HepG2 (cell line): ENCODE data around the gene SBNO1. TPM values are rescaled to one million over a fixed set of nuclear protein-coding genes. Genes with fewer than 3 reads are reported as not detected.
A peak's percentile ranks its signal among the peaks of the same experiment; 100 is the strongest.

Experiments used
- BRCA1 ChIP-seq: sonication (generic); formaldehyde crosslinking; IDR thresholded peaks from 2 replicates; pipeline ENCODE4 v1.4.0; 2020; ENCODE audit warnings: missing genetic modification reagents
- CERS6 ChIP-seq: sonication (generic); formaldehyde crosslinking; IDR thresholded peaks from 2 replicates; pipeline ENCODE4 v1.5.0; 2020; ENCODE audit warnings: missing genetic modification reagents
- DR1 ChIP-seq: sonication (generic); formaldehyde crosslinking; IDR thresholded peaks from 2 replicates; pipeline ENCODE4 v1.8.0; 2021; ENCODE audit warnings: mild to moderate bottlenecking, missing genetic modification reagents, inconsistent platforms
- DZIP1 ChIP-seq: sonication (generic); formaldehyde crosslinking; IDR thresholded peaks from 2 replicates; pipeline ENCODE4 v1.5.0; 2020; ENCODE audit warnings: mild to moderate bottlenecking, missing genetic modification reagents
- HMG20A ChIP-seq: IDR thresholded peaks from 2 replicates; pipeline ENCODE4 v1.6.1; 2016; ENCODE audit warnings: borderline replicate concordance
- HNRNPH1 ChIP-seq: fragments of 200-400 bp; formaldehyde crosslinking; optimal IDR thresholded peaks from 2 replicates; pipeline ENCODE3; 2017; ENCODE audit warnings: mild to moderate bottlenecking, low read depth, low read length
- HOXA5 ChIP-seq: sonication (generic); formaldehyde crosslinking; IDR thresholded peaks from 2 replicates; pipeline ENCODE4 v1.4.0; 2020; ENCODE audit warnings: missing genetic modification reagents
- MAFF ChIP-seq: IDR thresholded peaks from 2 replicates; pipeline ENCODE4 v1.6.1; 2011; ENCODE audit warnings: low read depth, low read length, improper control_type of control experiment
- MAZ ChIP-seq, 2 experiments: sonication (generic) in 1 of 2; formaldehyde crosslinking in 1 of 2; IDR thresholded peaks; 2 replicates each; pipeline versions ENCODE4 v1.5.0 to v1.6.1; 2012 to 2020; ENCODE audit warnings: low read depth in 2 of 2, mild to moderate bottlenecking in 2 of 2, borderline replicate concordance in 1 of 2, improper control_type of control experiment in 1 of 2, low read length in 1 of 2, missing genetic modification reagents in 1 of 2, moderate library complexity in 1 of 2
- PAWR ChIP-seq: sonication (generic); formaldehyde crosslinking; IDR thresholded peaks from 2 replicates; pipeline ENCODE4 v1.4.0; 2020; ENCODE audit warnings: missing genetic modification reagents, mild to moderate bottlenecking, borderline replicate concordance
- RELA ChIP-seq: sonication (generic); formaldehyde crosslinking; IDR thresholded peaks from 2 replicates; pipeline ENCODE4 v1.4.0; 2020; ENCODE audit warnings: missing genetic modification reagents
- RNF2 ChIP-seq: fragments of 450-650 bp; conservative IDR thresholded peaks from 2 replicates; pipeline ENCODE4 v1.6.1; 2016; ENCODE audit warnings: low read depth
- SALL1 ChIP-seq: sonication (generic); formaldehyde crosslinking; IDR thresholded peaks from 2 replicates; pipeline ENCODE4 v1.8.0; 2022; ENCODE audit warnings: mild to moderate bottlenecking, missing genetic modification reagents
- SPEN ChIP-seq: sonication (generic); formaldehyde crosslinking; IDR thresholded peaks from 2 replicates; pipeline ENCODE4 v1.5.1; 2020; ENCODE audit warnings: low read depth, mild to moderate bottlenecking, missing genetic modification reagents
- ZMYM2 ChIP-seq: sonication (generic); formaldehyde crosslinking; IDR thresholded peaks from 2 replicates; pipeline ENCODE4 v1.8.0; 2022; ENCODE audit warnings: mild to moderate bottlenecking, missing genetic modification reagents
- ZNF350 ChIP-seq: sonication (generic); formaldehyde crosslinking; IDR thresholded peaks from 2 replicates; pipeline ENCODE4 v1.4.0; 2020; ENCODE audit warnings: mild to moderate bottlenecking, low read depth, missing genetic modification reagents, borderline replicate concordance
- ZNF383 ChIP-seq: sonication (generic); formaldehyde crosslinking; IDR thresholded peaks from 2 replicates; pipeline ENCODE4 v1.4.0; 2020; ENCODE audit warnings: missing genetic modification reagents, mild to moderate bottlenecking, borderline replicate concordance
- ZNF652 ChIP-seq: IDR thresholded peaks from 2 replicates; pipeline ENCODE4 v1.6.1; 2016; ENCODE audit warnings: low read depth, borderline replicate concordance
- ZSCAN22 ChIP-seq: sonication (generic); formaldehyde crosslinking; IDR thresholded peaks from 2 replicates; pipeline ENCODE4 v1.4.0; 2020; ENCODE audit warnings: mild to moderate bottlenecking, missing genetic modification reagents
- polyA plus RNA-seq, 8 experiments: library from polyadenylated mRNA; depleted of rRNA in 3 of 8; stranded (reverse) in 7 of 8; unstranded in 1 of 8; fragments of >200 nt; fragmentation: Illumina TruSeq in 4 of 8; extraction: Trizol in 4 of 8; gene quantifications; 2 replicates each; pipeline versions ENCODE4 v1.2.1 to v1.2.3, GENCODE V29; 2011 to 2016; ENCODE audit warnings: low read depth in 4 of 8, missing spikeins in 1 of 8, mixed read lengths in 1 of 8; ENCODE audit not compliant: insufficient read depth in 1 of 8
- total RNA-seq, 5 experiments: library from RNA; depleted of rRNA; stranded (reverse); fragments of >200 nt; fragmentation: Illumina TruSeq; extraction: Trizol; gene quantifications; 2 replicates each; pipeline ENCODE4 v1.2.3, GENCODE V29; 2016; ENCODE audit warnings: low read depth in 1 of 5
- TF ChIP-seq, protein P1 (sequence below): sonication (generic); formaldehyde crosslinking; IDR thresholded peaks from 2 replicates; pipeline ENCODE4 v1.4.0; 2020; ENCODE audit warnings: mild to moderate bottlenecking, missing genetic modification reagents, borderline replicate concordance
- TF ChIP-seq, protein P2 (sequence below): sonication (generic); formaldehyde crosslinking; IDR thresholded peaks from 2 replicates; pipeline ENCODE4 v1.4.0; 2020; ENCODE audit warnings: missing genetic modification reagents, borderline replicate concordance

Gene SBNO1
- total and polyA plus RNA-seq, 2 of the 13 experiments (the other 11 are each of a cell fraction or from before 2014, with no cell fraction given): 10.9 to 40.2 TPM

DNA sequence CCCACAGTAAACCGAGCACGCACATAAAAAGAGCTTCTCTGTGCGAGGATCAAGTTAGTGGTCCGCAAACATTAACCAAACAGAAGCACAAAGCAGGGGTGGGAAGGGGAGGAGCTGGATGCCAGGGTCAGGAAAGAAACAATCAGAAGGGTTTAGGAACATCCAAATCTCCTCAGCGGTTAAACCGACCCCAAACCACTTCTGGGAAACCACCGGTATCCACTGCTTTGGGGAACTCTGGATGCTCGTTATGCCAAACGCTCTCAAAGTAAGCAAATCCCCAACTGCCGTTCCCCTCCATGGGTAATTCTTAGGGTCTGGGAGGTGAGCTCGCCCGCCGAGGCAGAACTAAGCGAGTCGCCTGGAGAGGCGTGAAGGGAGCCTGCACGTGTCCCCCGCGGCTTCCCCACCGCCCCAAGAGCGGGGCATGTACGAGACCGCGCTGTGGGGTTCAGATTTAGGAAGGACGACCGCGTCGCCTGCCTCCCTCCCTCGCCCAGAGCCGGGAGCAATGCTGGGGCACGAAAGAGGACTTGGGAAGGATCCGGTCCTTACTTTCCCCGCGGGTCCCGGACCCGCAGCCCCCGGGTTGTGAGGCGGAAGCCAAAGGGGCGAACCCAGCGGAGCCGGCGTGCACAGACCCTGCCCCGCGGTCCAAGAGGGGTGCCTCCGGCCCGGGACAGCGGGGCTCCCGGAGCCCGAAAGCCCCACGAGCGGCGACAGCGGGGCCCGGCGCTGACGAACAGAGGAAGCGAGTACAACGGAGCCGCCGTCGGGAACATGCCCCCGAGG lies 711 bp downstream of the SBNO1 start (continued):
- TF ChIP-seq HNRNPH1 (no peak), BRCA1 (CRISPR knock-in tag) (no peak), HOXA5 (CRISPR knock-in tag) (peak; percentile 54; the same call in 1 of the 2 replicates), DZIP1 (CRISPR knock-in tag) (no peak), MAFF (no peak), ZMYM2 (CRISPR knock-in tag) (no peak), CERS6 (CRISPR knock-in tag) (no peak), SALL1 (CRISPR knock-in tag) (no peak), ZSCAN22 (CRISPR knock-in tag) (no peak), SPEN (no peak), ZNF350 (no peak), RNF2 (no peak), DR1 (CRISPR knock-in tag) (no peak), ZNF652 (CRISPR knock-in tag) (no peak), RELA (CRISPR knock-in tag) (no peak), MAZ (IDR thresholded peaks at IDR 0.05; ENCODE audit: borderline replicate concordance, low read depth, low read length) (no peak), MAZ (CRISPR knock-in tag; IDR thresholded peaks at IDR 0.05; ENCODE audit: low read depth) (no peak), HMG20A (CRISPR knock-in tag) (no peak), PAWR (CRISPR knock-in tag) (no peak), ZNF383 (CRISPR knock-in tag) (no peak)
- TF ChIP-seq, protein P1, sequence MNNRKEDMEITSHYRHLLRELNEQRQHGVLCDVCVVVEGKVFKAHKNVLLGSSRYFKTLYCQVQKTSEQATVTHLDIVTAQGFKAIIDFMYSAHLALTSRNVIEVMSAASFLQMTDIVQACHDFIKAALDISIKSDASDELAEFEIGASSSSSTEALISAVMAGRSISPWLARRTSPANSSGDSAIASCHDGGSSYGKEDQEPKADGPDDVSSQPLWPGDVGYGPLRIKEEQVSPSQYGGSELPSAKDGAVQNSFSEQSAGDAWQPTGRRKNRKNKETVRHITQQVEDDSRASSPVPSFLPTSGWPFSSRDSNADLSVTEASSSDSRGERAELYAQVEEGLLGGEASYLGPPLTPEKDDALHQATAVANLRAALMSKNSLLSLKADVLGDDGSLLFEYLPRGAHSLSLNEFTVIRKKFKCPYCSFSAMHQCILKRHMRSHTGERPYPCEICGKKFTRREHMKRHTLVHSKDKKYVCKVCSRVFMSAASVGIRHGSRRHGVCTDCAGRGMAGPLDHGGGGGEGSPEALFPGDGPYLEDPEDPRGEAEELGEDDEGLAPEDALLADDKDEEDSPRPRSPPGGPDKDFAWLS: no peak
- TF ChIP-seq, protein P2, sequence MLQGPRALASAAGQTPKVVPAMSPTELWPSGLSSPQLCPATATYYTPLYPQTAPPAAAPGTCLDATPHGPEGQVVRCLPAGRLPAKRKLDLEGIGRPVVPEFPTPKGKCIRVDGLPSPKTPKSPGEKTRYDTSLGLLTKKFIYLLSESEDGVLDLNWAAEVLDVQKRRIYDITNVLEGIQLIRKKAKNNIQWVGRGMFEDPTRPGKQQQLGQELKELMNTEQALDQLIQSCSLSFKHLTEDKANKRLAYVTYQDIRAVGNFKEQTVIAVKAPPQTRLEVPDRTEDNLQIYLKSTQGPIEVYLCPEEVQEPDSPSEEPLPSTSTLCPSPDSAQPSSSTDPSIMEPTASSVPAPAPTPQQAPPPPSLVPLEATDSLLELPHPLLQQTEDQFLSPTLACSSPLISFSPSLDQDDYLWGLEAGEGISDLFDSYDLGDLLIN (CRISPR knock-in tag): no peak
